Measurements from ENCODE around the gene CLSTN2.

The CLSTN2 gene

DNA sequence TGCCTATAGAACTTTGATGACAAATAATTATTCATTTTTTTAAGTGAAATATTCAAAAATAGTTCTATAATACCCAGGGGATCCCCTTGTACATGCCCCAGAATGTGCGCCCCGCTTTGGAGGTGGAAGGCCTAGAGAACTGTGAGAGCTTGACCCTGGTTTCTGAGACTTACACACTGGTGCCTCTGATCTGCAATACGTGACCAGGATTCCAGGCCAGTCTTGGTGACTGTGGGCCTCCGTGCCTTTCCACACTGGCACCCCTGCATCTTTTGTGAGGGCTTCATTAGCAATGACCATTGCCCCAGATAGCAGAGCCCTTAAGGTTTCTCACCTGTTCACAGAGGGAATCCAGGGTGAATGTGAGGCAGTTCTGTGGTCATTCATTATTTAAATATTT lies 44.0 kb downstream of the CLSTN2 start:
- Histone ChIP-seq H2BK15ac (ENCODE audit: low read length) (no peak overlapping the region), H3K18ac (ENCODE audit: low read length) (no peak overlapping the region), H3K9ac (ENCODE audit: low read depth, low read length, poor library complexity) (no peak overlapping the region), H3K14ac (ENCODE audit: low read length) (no peak overlapping the region), H3K36me3 (replicated peaks in 1 of 2; ENCODE audit: control insufficient read depth in 2 of 2, insufficient read depth in 2 of 2, low read length in 2 of 2) (no peaks in the 10 kb centered on the region), H4K91ac (ENCODE audit: low read depth, low read length, poor library complexity) (no peak overlapping the region), H3K27me3 (ENCODE audit: control insufficient read depth in 3 of 3, insufficient read depth in 3 of 3, low read depth in 1 of 3, low read length in 3 of 3) (no peaks in the 10 kb centered on the region), H3K27ac (replicated peaks; ENCODE audit: low read length) (no peak overlapping the region), H2AFZ (ENCODE audit: low read length) (no peak overlapping the region), H2AK5ac (ENCODE audit: low read depth, low read length) (no peak overlapping the region), H2BK5ac (ENCODE audit: low read length) (no peak overlapping the region), H3K4me1 (ENCODE audit: control insufficient read depth in 2 of 2, insufficient read depth in 1 of 2, low read depth in 1 of 2, low read length in 2 of 2) (no peaks in the 10 kb centered on the region), H3K23ac (ENCODE audit: low read depth, low read length, poor library complexity) (no peak overlapping the region), H2BK120ac (ENCODE audit: low read depth, low read length) (no peak overlapping the region), H3K4me2 (ENCODE audit: insufficient read depth, low read length, poor library complexity, severe bottlenecking) (no peak overlapping the region), H4K8ac (ENCODE audit: low read depth, low read length) (no peak overlapping the region), H3K79me1 (ENCODE audit: low read depth, low read length) (no peaks in the 10 kb centered on the region), H2BK12ac (ENCODE audit: low read length) (no peak overlapping the region), H3K9me3 (replicated peaks in 1 of 2; ENCODE audit: control insufficient read depth in 2 of 2, insufficient read depth in 1 of 2, low read depth in 1 of 2, low read length in 2 of 2) (no peaks in the 10 kb centered on the region), H3K4me3 (ENCODE audit: low read length in 2 of 2) (no peak overlapping the region), H3K4ac (ENCODE audit: low read length) (no peak overlapping the region)
- no peak for DNase-seq (ENCODE audit: low spot score)
- no CpG with 5 or more reads among the region's 4 CpGs for WGBS, 2 donors (ENCODE audit: extremely low coverage in 2 of 2, insufficient read length in 2 of 2, insufficient replicate concordance in 1 of 2)

DNA sequence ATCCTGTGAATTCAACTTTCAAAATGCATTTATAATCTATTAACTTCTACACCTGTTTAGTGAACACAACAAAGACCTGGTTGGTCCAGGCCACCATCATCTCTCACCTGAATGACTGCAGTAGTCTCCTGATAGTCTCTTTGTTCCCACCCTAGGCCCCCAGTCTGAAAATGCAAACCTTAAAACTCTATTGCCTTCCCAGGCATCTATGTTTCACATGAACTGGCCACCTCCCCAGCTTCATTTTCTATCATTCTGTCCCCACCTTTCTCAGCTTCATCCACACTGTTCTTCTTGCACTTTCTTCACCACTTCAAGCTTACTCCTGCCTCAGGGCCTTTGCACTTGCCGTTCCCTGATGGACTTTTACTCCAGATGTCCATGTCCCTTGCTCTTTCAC lies 45.0 kb downstream of the CLSTN2 start:
- Histone ChIP-seq H2BK12ac (ENCODE audit: low read length) (no peak overlapping the region), H2BK15ac (ENCODE audit: low read length) (no peak overlapping the region), H2BK120ac (ENCODE audit: low read depth, low read length) (no peak overlapping the region), H3K27ac (replicated peaks; ENCODE audit: low read length) (no peak overlapping the region), H4K8ac (ENCODE audit: low read depth, low read length) (no peak overlapping the region), H3K27me3 (ENCODE audit: control insufficient read depth in 3 of 3, insufficient read depth in 3 of 3, low read depth in 1 of 3, low read length in 3 of 3) (no peaks in the 10 kb centered on the region), H3K4me1 (ENCODE audit: control insufficient read depth in 2 of 2, insufficient read depth in 1 of 2, low read depth in 1 of 2, low read length in 2 of 2) (no peaks in the 10 kb centered on the region), H3K9ac (ENCODE audit: low read depth, low read length, poor library complexity) (no peak overlapping the region), H3K9me3 (replicated peaks in 1 of 2; ENCODE audit: control insufficient read depth in 2 of 2, insufficient read depth in 1 of 2, low read depth in 1 of 2, low read length in 2 of 2) (no peaks in the 10 kb centered on the region), H3K14ac (ENCODE audit: low read length) (no peak overlapping the region), H2AFZ (ENCODE audit: low read length) (no peak overlapping the region), H4K91ac (ENCODE audit: low read depth, low read length, poor library complexity) (no peak overlapping the region), H3K4me3 (ENCODE audit: low read length in 2 of 2) (no peak overlapping the region), H2BK5ac (ENCODE audit: low read length) (no peak overlapping the region), H3K4ac (ENCODE audit: low read length) (no peak overlapping the region), H2AK5ac (ENCODE audit: low read depth, low read length) (no peak overlapping the region), H3K4me2 (ENCODE audit: insufficient read depth, low read length, poor library complexity, severe bottlenecking) (no peak overlapping the region), H3K23ac (ENCODE audit: low read depth, low read length, poor library complexity) (no peak overlapping the region), H3K79me1 (ENCODE audit: low read depth, low read length) (no peaks in the 10 kb centered on the region), H3K18ac (ENCODE audit: low read length) (no peak overlapping the region), H3K36me3 (replicated peaks in 1 of 2; ENCODE audit: control insufficient read depth in 2 of 2, insufficient read depth in 2 of 2, low read length in 2 of 2) (no peaks in the 10 kb centered on the region)
- DNase-seq (ENCODE audit: low spot score), result no peak
- WGBS, 2 donors (ENCODE audit: extremely low coverage in 2 of 2, insufficient read length in 2 of 2, insufficient replicate concordance in 1 of 2), result no CpG with 5 or more reads among the region's 1 CpG

DNA sequence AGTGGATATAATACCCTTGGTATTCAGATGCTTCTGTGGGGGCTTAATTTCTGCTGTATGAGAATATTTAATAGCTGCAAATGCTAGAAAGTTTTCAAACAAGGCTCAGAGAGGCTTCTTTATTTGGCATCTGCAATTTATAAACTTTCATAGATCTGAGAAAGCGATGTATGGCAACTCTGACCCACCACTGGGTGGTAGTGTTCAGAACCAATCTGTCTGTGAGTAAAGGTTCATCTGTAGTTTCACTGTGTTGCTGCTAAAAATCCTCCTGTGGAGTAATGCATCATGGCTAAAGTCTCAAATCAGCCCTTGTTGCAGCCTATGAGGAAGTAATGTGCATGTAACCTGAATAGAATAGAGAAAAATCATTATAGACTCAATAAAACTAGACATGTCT lies 47.4 kb downstream of the CLSTN2 start:
- H2BK15ac ChIP-seq (ENCODE audit: low read length), result no peak overlapping the region
- H3K27me3 ChIP-seq (ENCODE audit: control insufficient read depth in 3 of 3, insufficient read depth in 3 of 3, low read depth in 1 of 3, low read length in 3 of 3), result no peaks in the 10 kb centered on the region
- no peak overlapping the region for H3K14ac ChIP-seq (ENCODE audit: low read length)
- no peak for DNase-seq (ENCODE audit: low spot score)
- no peak overlapping the region for H3K4me2 ChIP-seq (ENCODE audit: insufficient read depth, low read length, poor library complexity, severe bottlenecking)
- no peak overlapping the region for H2BK120ac ChIP-seq (ENCODE audit: low read depth, low read length)
- H3K4me3 ChIP-seq (ENCODE audit: low read length in 2 of 2), result no peak overlapping the region
- no peaks in the 10 kb centered on the region for H3K4me1 ChIP-seq (ENCODE audit: control insufficient read depth in 2 of 2, insufficient read depth in 1 of 2, low read depth in 1 of 2, low read length in 2 of 2)
- no peak overlapping the region for H4K91ac ChIP-seq (ENCODE audit: low read depth, low read length, poor library complexity)
- H3K27ac ChIP-seq (replicated peaks; ENCODE audit: low read length), result no peak overlapping the region
- no peak overlapping the region for H2BK5ac ChIP-seq (ENCODE audit: low read length)
- no peak overlapping the region for H3K9ac ChIP-seq (ENCODE audit: low read depth, low read length, poor library complexity)
- no CpG with 5 or more reads among the region's 1 CpG for WGBS, 2 donors (ENCODE audit: extremely low coverage in 2 of 2, insufficient read length in 2 of 2, insufficient replicate concordance in 1 of 2)
- H3K9me3 ChIP-seq (replicated peaks in 1 of 2; ENCODE audit: control insufficient read depth in 2 of 2, insufficient read depth in 1 of 2, low read depth in 1 of 2, low read length in 2 of 2), result no peaks in the 10 kb centered on the region
- no peak overlapping the region for H3K4ac ChIP-seq (ENCODE audit: low read length)
- H4K8ac ChIP-seq (ENCODE audit: low read depth, low read length), result no peak overlapping the region
- no peak overlapping the region for H3K23ac ChIP-seq (ENCODE audit: low read depth, low read length, poor library complexity)
- no peak overlapping the region for H3K18ac ChIP-seq (ENCODE audit: low read length)
- H2BK12ac ChIP-seq (ENCODE audit: low read length), result no peak overlapping the region
- no peaks in the 10 kb centered on the region for H3K79me1 ChIP-seq (ENCODE audit: low read depth, low read length)
- H2AK5ac ChIP-seq (ENCODE audit: low read depth, low read length), result no peak overlapping the region
- no peaks in the 10 kb centered on the region for H3K36me3 ChIP-seq (replicated peaks in 1 of 2; ENCODE audit: control insufficient read depth in 2 of 2, insufficient read depth in 2 of 2, low read length in 2 of 2)
- no peak overlapping the region for H2AFZ ChIP-seq (ENCODE audit: low read length)

DNA sequence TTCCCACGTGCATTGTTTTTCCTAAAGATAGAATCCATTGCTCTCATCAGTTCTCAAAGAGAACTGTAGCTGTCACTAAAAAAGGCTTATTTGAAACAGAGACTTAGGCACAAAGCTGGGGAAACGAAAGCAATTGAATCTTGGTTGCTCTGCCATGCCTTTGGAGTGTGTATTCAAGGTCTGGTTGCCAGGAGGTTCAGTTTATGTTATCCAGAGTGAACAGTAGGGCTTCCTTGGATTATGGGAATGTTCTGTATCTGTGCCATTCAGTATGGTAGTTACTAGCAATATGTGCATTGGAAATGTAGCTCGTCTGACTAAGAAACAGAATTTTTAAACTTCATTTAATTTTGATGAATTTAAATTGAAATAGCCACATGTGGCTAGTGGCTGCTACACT lies 50.6 kb downstream of the CLSTN2 start:
- Histone ChIP-seq H3K23ac (ENCODE audit: low read depth, low read length, poor library complexity) (no peak overlapping the region), H2BK5ac (ENCODE audit: low read length) (no peak overlapping the region), H3K9ac (ENCODE audit: low read depth, low read length, poor library complexity) (no peak overlapping the region), H2AFZ (ENCODE audit: low read length) (no peak overlapping the region), H3K27me3 (ENCODE audit: control insufficient read depth in 3 of 3, insufficient read depth in 3 of 3, low read depth in 1 of 3, low read length in 3 of 3) (no peaks in the 10 kb centered on the region), H3K79me1 (ENCODE audit: low read depth, low read length) (no peaks in the 10 kb centered on the region), H3K36me3 (replicated peaks in 1 of 2; ENCODE audit: control insufficient read depth in 2 of 2, insufficient read depth in 2 of 2, low read length in 2 of 2) (no peaks in the 10 kb centered on the region), H3K4me3 (ENCODE audit: low read length in 2 of 2) (no peak overlapping the region), H2BK12ac (ENCODE audit: low read length) (no peak overlapping the region), H3K4me2 (ENCODE audit: insufficient read depth, low read length, poor library complexity, severe bottlenecking) (no peak overlapping the region), H3K27ac (replicated peaks; ENCODE audit: low read length) (no peak overlapping the region), H4K91ac (ENCODE audit: low read depth, low read length, poor library complexity) (no peak overlapping the region), H3K4me1 (ENCODE audit: control insufficient read depth in 2 of 2, insufficient read depth in 1 of 2, low read depth in 1 of 2, low read length in 2 of 2) (no peaks in the 10 kb centered on the region), H3K14ac (ENCODE audit: low read length) (no peak overlapping the region), H3K9me3 (replicated peaks in 1 of 2; ENCODE audit: control insufficient read depth in 2 of 2, insufficient read depth in 1 of 2, low read depth in 1 of 2, low read length in 2 of 2) (no peaks in the 10 kb centered on the region), H2BK120ac (ENCODE audit: low read depth, low read length) (no peak overlapping the region), H2BK15ac (ENCODE audit: low read length) (no peak overlapping the region), H3K18ac (ENCODE audit: low read length) (no peak overlapping the region), H4K8ac (ENCODE audit: low read depth, low read length) (no peak overlapping the region), H2AK5ac (ENCODE audit: low read depth, low read length) (no peak overlapping the region), H3K4ac (ENCODE audit: low read length) (no peak overlapping the region)
- DNase-seq (ENCODE audit: low spot score), result no peak
- WGBS, 2 donors (ENCODE audit: extremely low coverage in 2 of 2, insufficient read length in 2 of 2, insufficient replicate concordance in 1 of 2), result no CpG with 5 or more reads among the region's 3 CpGs

Measured in neuronal stem cell (in vitro differentiated cells).